Fibroblast of peridontal ligament (primary cell): Measurements from ENCODE around the gene OTUB1.

Source experiments
- DNase-seq: peaks from one replicate; pipeline ENCODE4 v3.0.0-alpha.2; 2010; ENCODE audit errors: extremely low read depth

Gene OTUB1

DNA sequence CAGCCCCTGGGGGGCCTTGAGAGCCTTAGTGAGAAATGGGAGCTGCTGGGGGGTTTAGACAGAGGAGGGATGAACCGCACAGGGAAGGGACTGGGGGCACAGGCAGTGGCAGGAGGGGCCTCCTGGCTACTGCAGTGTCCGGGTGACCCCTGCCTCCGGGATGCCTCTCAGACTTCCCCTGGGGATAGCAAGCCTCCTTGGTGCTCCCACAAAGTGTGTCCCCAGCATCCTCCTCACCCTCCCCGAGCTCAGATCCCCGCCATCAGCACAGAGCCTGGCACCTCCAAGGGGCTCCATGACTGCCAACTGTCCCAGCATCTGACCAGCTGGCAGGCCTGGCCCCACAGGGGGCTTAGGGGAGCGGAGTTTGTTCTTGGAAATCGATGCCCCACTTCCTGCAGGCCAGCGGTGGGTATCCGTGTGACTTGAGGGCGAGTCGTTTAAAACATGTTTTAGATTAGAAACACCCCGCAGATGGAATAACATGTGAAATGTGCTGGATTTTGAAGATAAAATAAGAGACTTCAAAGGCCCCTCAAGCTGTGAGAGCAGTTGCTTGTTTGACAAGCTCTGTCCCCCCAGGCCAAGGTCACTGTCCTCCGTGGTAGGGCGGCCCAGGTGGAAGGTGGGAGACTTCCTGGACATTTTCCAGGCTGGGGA is 36.0 kb downstream of the OTUB1 start:
- no peak for DNase-seq

DNA sequence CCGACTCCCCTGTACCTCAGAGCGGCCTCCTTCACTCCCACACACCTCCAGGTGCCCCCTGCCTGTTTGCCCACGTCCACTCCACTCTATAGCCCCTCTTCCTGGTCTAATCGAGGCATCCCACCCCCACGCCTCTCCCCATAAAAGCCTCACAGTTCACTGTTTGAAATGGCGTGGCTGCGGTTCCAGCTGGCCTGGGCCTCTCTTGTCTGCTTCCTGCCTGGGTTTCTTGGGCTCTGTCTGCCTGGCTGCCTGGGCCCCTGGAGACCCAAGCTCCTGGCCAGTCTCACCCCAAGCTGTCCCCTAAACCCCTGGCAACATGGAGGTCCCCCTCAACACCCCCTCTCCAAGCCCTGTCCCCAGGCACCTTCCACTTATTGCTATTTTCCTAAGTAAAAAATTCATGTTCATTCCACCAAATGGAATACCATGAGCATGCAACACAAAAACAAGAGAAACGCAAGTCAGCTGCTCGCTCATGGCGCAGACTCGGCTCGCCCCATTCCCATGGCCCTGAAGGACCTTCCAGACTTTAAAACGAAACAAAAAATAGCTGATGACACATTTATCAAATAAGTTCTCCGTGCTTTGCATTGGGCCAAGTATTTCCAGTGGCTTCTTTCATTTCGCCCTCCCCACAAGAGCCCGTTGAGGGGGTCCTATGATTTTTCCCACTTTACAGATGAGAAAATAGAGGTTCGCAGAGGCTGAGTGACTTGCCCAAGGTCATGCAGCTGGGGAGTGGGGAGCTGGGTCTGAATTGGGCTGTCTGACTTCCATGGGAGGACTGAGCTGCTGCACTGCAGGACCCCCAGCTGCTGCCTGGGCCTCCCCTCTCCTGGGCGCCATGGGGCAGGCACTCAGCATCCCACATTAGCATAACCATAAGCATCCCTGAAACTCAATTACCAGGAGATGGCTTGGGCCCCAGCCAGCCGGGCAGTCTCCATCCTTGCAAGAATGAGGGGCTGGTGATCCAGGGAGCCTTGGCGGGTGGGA is 37.8 kb downstream of the OTUB1 start:
- DNase-seq: no peak

DNA sequence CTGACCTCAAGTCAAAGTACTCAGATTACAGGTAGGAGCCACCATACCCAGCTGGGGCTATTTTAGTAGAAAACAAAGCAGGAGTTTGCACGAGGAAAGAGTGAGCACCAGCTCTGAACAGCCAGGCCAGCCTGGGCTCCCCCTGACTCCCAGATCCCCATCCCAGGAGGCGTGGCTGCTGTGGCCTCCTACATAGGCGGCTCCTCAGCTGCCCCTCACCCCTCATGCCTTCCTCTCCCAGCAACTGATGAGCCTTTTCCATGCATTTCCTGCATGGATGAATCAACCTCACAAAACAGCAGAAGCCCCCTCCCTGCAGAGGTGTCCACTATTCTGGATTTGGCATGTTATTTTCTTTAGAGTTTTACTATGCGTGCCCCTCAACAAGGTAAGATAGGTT is 39.0 kb downstream of the OTUB1 start:
- DNase-seq: no peak

DNA sequence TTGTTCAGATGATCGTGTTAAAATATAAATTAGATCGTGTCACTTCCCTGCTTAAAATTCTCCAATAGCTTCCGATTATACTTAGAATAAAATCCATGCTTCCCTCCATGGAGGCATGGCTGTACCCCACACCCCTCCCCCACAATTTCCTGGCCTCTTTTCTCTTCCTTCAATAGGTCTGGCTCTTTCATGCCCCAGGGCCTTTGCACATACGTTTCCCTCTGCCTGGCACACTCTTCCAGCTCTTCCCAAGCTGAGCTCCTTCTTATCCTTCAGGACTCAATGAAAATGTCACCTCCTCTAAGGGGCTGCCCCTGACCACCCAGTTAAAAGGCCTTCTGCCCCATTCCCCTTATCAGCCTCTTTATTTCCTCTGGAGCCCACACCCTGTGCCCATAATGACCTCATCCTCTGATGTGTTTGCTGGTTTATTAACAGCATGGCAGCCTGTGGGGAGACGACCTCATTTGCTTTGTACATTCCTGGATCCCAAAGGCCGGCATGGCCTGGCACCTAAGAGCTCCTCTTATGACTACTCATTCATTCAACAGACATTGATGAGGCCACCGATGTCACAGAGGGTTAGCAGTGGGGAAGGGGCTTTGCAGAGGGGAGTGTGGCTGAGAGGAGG is 40.5 kb downstream of the OTUB1 start:
- DNase-seq: no peak

- DNase-seq: no peak
Measured at GRCh38 chr11:64027651-64028397, 41.6 kb downstream of the OTUB1 start.

- DNase-seq: no peak
Measured at GRCh38 chr11:64028398-64029115, 42.3 kb downstream of the OTUB1 start.

GRCh38 chr11:64029773-64030172 is 43.5 kb downstream of the OTUB1 start:
- DNase-seq: no peak

DNA sequence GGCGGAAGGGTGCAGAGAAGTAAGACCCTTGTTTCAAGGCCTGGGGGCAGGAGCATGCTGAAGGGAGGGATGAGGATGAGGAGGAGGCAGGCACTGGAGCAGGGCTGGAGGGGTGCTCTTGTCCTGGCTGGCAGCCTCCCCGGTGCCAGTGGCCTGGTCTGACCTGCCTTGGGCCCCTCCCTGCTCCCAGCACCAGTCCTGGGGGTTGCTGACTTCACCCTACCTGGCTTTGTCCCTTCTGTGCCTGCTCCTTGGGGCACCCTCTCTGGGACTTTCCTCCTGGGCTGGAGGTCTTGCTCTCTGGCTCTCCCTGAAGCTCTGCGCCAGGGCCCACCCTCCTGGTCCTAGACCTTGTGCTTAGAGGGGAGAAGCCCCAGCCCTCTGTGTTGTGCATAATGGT is 44.8 kb downstream of the OTUB1 start:
- no peak for DNase-seq

GRCh38 chr11:64032050-64032449 is 45.8 kb downstream of the OTUB1 start:
- DNase-seq: peak; percentile 11

DNA sequence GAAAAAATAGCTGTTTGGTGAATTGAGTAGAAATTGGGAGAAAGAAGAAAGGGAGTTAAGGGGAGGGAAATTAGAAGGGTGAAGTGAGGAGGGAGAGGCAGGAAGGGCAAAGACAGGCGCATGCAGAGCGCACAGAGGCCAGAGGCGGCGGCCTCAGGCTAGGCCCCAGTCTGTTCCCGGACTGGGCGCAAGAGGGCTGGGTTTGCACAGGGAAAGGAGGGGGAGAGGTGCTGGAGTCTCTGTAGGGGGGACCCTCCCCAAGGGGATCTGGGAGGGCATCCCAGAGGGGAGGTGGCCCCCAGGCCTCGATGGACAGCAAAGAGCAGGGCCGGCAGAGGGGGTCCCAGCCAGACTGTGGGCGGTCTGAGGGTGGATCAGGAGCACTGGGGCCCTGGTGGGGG is 48.2 kb downstream of the OTUB1 start:
- no peak for DNase-seq

DNA sequence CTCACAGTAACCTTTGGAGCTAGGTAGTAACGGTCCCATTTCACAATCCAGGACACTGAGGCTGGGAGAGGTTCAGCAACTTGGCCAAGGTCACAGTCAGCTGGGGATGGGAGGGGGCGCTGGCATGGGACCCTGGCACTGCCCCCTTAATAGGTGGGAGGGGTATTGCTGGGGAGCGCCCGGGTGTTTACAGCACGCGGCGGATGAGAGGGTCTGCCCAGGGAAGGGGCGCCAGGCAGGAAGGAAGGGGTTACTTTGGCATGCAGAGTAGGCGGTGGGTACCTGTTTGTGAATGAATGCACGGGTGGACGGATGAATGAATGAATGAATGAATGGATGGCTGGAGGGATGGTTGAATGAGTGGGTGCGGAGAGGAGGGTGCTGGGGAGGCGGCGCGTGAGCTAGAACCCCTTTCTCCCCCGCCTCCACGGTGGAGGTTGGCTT is 48.9 kb downstream of the OTUB1 start:
- no peak for DNase-seq

DNA sequence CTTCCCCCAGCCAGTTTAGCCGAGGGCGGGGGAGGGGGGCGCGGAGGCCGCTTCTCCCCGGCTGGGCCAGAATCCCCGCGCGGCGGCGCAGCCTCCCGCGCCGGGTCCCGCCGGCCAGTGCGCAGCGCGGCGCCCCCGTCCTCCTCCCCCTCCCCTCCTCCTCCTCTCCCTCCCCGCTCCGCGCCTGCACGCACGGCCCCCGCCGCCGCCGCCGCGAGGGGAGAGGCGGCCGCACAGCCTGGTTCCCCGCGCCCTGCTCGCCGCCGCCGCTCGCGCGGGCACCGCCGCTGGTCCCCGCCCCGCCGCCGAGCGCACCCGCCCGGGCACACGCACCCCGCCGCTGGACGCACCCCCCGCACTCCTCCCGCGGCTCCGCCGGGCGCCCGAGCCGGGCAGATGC is 49.3 kb downstream of the OTUB1 start, which contains the start of gene FLRT1:
TSS of gene FLRT1 (plus strand) at position 356 of the 400 bp plus-strand sequence. CDS start 80,337 bp downstream, outside the sequence.
- DNase-seq: no peak

GRCh38 chr11:64036087-64037026 is 50.1 kb downstream of the OTUB1 start:
- peak; percentile 24 for DNase-seq

DNA sequence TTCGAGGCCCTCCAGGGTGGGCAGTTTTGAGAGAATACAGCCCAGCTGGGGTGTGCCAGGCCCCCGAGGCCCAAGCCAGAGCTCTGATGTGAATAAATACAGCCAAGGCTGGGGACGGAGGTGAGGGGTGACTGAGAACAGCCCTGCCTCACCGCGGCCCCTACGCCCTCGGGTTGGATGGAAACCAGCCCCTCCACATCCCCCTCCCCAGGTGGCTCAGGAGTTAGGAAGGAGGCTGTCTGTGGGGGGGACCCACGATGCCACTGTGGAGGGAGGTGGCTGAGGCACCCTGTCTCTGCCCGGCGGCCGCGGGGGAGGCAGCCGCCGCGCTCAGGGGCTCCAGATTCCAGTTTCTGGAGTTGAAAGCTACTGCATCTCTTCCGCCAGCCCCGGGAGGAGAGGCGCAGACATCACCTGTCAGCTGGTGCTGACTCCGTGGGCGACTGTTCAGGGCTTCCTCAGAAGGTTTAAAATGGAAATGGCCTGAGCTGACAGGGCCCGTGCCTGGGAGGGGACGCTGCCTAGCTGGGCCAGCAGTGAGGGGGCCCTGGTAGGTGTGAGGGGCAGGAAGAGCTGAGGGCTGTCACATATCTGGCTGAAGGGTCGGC is 50.9 kb downstream of the OTUB1 start:
- no peak for DNase-seq

- DNase-seq: no peak
Measured at GRCh38 chr11:64038500-64038899, 52.3 kb downstream of the OTUB1 start.

DNA sequence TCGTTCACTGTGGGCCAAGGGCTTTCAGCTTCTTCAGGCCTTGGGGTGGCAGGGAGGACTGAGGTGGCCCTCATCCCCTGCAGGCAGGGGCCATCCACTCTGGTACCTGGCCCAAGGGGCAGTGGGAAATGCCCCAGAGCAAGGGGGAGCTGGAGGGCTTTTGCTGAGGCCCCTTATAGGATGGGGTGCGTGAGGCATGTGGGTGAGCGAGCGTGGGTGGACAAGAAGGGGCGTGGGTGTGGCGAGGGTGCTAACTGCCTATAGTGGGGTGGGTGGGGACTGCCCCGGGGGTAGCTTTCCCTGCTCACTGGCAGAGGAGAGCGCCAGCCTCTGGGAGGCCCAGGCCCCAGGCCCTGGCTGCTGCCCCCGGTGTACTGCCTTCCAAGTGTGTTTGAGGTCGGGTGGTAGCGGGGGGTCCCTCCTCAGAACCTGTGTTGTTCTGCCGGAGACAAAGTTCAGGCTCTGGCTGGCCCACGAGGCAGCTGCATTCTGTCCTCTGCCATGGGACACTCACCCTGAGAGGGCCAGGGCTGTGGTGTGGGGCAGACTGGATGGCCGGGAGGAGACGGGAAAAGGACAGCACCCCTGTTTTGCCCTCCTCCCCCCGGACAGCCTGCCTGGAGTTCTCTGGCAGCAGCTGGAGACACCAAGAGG is 52.9 kb downstream of the OTUB1 start:
- DNase-seq: no peak

- DNase-seq: no peak
Measured at GRCh38 chr11:64040684-64041322, 54.6 kb downstream of the OTUB1 start.

- DNase-seq: no peak
Measured at GRCh38 chr11:64041846-64042245, 55.6 kb downstream of the OTUB1 start.
